ENCODE measurements around the gene STK16. TPM values are rescaled to one million over a fixed set of nuclear protein-coding genes. Genes with fewer than 3 reads are reported as not detected.
A peak's percentile ranks its signal among the peaks of the same experiment; 100 is the strongest.

The STK16 gene
- total and polyA plus RNA-seq, 2 of the 13 experiments (the other 11 are each of a cell fraction or from before 2014, with no cell fraction given): 28.0 to 50.9 TPM

DNA sequence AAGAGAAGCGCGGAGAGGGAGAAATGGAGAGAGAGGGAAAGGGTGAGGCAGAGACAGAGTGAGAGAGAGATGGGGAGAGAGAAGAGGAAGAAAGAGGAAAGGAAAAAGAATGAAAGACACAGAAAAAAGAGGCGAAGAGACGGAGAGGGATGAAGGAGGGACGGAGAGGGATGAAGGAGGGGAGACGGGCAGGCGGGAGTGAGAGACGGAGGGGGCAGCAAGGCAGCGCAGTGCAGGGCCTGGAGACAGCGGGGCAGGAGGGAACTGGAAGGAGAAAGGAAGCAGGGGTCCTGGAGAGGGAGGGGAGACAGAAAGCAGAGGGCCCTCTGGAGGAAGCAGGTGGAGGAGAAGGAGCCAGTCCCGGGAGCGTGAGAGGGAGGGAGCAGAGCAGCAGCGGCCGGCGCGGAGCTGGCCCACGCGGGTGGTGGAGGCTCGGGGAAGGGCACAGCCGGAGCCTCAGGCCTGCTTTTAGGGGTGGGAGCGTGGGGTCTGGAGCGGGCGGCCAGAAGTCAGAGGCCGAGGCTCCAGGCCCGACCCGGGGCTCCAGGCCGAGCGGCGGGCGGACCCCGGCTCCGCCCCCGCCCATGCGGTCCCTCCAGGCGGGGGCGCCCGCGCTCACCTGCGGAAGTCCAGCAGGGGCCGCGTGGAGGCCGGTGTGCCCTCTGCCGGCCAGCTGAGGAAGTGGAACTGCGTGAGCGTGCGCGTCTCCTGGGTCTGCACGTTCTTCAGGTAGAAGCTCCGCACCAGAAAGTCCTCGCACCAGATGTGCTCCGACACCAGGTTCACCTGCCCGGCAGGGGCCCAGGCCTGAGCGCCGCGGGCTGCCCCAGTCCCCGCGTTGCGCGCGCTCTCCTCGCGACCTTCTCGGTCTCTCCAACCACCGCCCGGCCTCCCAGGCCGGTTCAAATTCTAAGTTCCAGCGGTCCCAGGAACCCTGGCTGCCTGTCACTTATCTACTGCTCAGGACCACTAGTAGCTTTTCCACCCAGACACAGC lies 49.4 kb downstream of the STK16 start (continued):
- TF ChIP-seq GMEB2 (CRISPR knock-in tag; IDR thresholded peaks at IDR 0.05; ENCODE audit: low read depth): no peak; the same call in 1 of the 2 replicates
- no peak for TF ChIP-seq KDM6A (CRISPR knock-in tag; IDR thresholded peaks at IDR 0.05; ENCODE audit: low read depth)
- TF ChIP-seq, protein P1, sequence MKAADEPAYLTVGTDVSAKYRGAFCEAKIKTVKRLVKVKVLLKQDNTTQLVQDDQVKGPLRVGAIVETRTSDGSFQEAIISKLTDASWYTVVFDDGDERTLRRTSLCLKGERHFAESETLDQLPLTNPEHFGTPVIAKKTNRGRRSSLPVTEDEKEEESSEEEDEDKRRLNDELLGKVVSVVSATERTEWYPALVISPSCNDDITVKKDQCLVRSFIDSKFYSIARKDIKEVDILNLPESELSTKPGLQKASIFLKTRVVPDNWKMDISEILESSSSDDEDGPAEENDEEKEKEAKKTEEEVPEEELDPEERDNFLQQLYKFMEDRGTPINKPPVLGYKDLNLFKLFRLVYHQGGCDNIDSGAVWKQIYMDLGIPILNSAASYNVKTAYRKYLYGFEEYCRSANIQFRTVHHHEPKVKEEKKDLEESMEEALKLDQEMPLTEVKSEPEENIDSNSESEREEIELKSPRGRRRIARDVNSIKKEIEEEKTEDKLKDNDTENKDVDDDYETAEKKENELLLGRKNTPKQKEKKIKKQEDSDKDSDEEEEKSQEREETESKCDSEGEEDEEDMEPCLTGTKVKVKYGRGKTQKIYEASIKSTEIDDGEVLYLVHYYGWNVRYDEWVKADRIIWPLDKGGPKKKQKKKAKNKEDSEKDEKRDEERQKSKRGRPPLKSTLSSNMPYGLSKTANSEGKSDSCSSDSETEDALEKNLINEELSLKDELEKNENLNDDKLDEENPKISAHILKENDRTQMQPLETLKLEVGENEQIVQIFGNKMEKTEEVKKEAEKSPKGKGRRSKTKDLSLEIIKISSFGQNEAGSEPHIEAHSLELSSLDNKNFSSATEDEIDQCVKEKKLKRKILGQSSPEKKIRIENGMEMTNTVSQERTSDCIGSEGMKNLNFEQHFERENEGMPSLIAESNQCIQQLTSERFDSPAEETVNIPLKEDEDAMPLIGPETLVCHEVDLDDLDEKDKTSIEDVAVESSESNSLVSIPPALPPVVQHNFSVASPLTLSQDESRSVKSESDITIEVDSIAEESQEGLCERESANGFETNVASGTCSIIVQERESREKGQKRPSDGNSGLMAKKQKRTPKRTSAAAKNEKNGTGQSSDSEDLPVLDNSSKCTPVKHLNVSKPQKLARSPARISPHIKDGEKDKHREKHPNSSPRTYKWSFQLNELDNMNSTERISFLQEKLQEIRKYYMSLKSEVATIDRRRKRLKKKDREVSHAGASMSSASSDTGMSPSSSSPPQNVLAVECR (CRISPR knock-in tag; IDR thresholded peaks at IDR 0.05; ENCODE audit: borderline replicate concordance): peak; percentile 94
- peak; percentile 90; the same call in 1 of the 2 replicates for TF ChIP-seq KLF6 (CRISPR knock-in tag; IDR thresholded peaks at IDR 0.05)
- TF ChIP-seq TBP (CRISPR knock-in tag; IDR thresholded peaks at IDR 0.05): no peak
- TF ChIP-seq EED (CRISPR knock-in tag; IDR thresholded peaks at IDR 0.05): peak; percentile 78
- peak; percentile 85; the same call in 1 of the 2 replicates for TF ChIP-seq PAX8 (CRISPR knock-in tag; IDR thresholded peaks at IDR 0.05; ENCODE audit: borderline replicate concordance)
- 0 out of 2 replicates have a peak, but pooled peaks have one; percentile 62 for TF ChIP-seq KDM4B (CRISPR knock-in tag; IDR thresholded peaks at IDR 0.05)
- TF ChIP-seq MTA3 (CRISPR knock-in tag; IDR thresholded peaks at IDR 0.05): no peak
- TF ChIP-seq NFE2L1 (CRISPR knock-in tag; IDR thresholded peaks at IDR 0.05; ENCODE audit: borderline replicate concordance): no peak
- no peak for TF ChIP-seq PBX3 (CRISPR knock-in tag; IDR thresholded peaks at IDR 0.05; ENCODE audit: borderline replicate concordance)
- TF ChIP-seq MYC (CRISPR knock-in tag; IDR thresholded peaks at IDR 0.05; ENCODE audit: borderline replicate concordance): peak; percentile 99
- TF ChIP-seq, protein P2, sequence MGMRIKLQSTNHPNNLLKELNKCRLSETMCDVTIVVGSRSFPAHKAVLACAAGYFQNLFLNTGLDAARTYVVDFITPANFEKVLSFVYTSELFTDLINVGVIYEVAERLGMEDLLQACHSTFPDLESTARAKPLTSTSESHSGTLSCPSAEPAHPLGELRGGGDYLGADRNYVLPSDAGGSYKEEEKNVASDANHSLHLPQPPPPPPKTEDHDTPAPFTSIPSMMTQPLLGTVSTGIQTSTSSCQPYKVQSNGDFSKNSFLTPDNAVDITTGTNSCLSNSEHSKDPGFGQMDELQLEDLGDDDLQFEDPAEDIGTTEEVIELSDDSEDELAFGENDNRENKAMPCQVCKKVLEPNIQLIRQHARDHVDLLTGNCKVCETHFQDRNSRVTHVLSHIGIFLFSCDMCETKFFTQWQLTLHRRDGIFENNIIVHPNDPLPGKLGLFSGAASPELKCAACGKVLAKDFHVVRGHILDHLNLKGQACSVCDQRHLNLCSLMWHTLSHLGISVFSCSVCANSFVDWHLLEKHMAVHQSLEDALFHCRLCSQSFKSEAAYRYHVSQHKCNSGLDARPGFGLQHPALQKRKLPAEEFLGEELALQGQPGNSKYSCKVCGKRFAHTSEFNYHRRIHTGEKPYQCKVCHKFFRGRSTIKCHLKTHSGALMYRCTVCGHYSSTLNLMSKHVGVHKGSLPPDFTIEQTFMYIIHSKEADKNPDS (CRISPR knock-in tag; IDR thresholded peaks at IDR 0.05): 0 out of 2 replicates have a peak, but pooled peaks have one; percentile 75
- no peak for TF ChIP-seq JDP2 (CRISPR knock-in tag; IDR thresholded peaks at IDR 0.05; ENCODE audit: borderline replicate concordance)
- peak in 1 of 2 experiments; percentile 97; a peak in 2 of 4 replicates for TF ChIP-seq KLF16 (CRISPR knock-in tag; IDR thresholded peaks at IDR 0.05)
- TF ChIP-seq ZNF460 (CRISPR knock-in tag; IDR thresholded peaks at IDR 0.05; ENCODE audit: borderline replicate concordance): no peak
- TF ChIP-seq PITX1 (CRISPR knock-in tag; IDR thresholded peaks at IDR 0.05): peak; percentile 64; the same call in 1 of the 2 replicates
- peak; percentile 92; the same call in 1 of the 2 replicates for TF ChIP-seq ZSCAN12 (CRISPR knock-in tag; IDR thresholded peaks at IDR 0.05)
